ENCODE data around the gene DAPK1.
A peak's percentile ranks its signal among the peaks of the same experiment; 100 is the strongest.

DAPK1 gene

GRCh38 chr9:87497604-87498045, at the start of gene DAPK1:
Gene DAPK1, plus strand, starts transcription at chr9:87497867. Its CDS starts 1,211 bp downstream, at chr9:87499078.
- DNase-seq: peak in 1 of 2 donors; percentile 42

- DNase-seq: no peak
Measured at GRCh38 chr9:87451149-87451548, 46.5 kb upstream of the DAPK1 start.

- DNase-seq: no peak
Measured at GRCh38 chr9:87455407-87455806, 42.3 kb upstream of the DAPK1 start.

GRCh38 chr9:87461256-87461655, 36.4 kb upstream of the DAPK1 start:
- no peak for DNase-seq

GRCh38 chr9:87464110-87464991, 33.3 kb upstream of the DAPK1 start:
- DNase-seq: peak; percentile 18 to 21

GRCh38 chr9:87464992-87465378, 32.7 kb upstream of the DAPK1 start:
- DNase-seq: no peak

- no peak for DNase-seq
Measured at GRCh38 chr9:87465816-87466215, 31.9 kb upstream of the DAPK1 start.

GRCh38 chr9:87467187-87467586, 30.5 kb upstream of the DAPK1 start:
- no peak for DNase-seq

- no peak for DNase-seq
Measured at GRCh38 chr9:87469793-87470465, 27.7 kb upstream of the DAPK1 start.

- no peak for DNase-seq
Measured at GRCh38 chr9:87471746-87472145, 25.9 kb upstream of the DAPK1 start.

GRCh38 chr9:87475463-87475862, 22.2 kb upstream of the DAPK1 start:
- DNase-seq: no peak

- DNase-seq: no peak
Measured at GRCh38 chr9:87478226-87478992, 19.3 kb upstream of the DAPK1 start.

- DNase-seq: peak in 1 of 2 donors; percentile 7
Measured at GRCh38 chr9:87479801-87480201, 17.9 kb upstream of the DAPK1 start.

- DNase-seq: no peak
Measured at GRCh38 chr9:87481890-87482855, 15.5 kb upstream of the DAPK1 start.

GRCh38 chr9:87490225-87490624, 7.4 kb upstream of the DAPK1 start:
- DNase-seq: no peak

GRCh38 chr9:87490907-87491306, 6.8 kb upstream of the DAPK1 start:
- no peak for DNase-seq

GRCh38 chr9:87491523-87491922, 6.1 kb upstream of the DAPK1 start:
- no peak for DNase-seq

GRCh38 chr9:87492642-87493041, 5.0 kb upstream of the DAPK1 start:
- DNase-seq: no peak

- DNase-seq: no peak
Measured at GRCh38 chr9:87494970-87495471, 2.6 kb upstream of the DAPK1 start.

GRCh38 chr9:87497080-87497603, 525 bp upstream of the DAPK1 start:
- DNase-seq: no peak

- DNase-seq: peak in 1 of 2 donors; percentile 25
Measured at GRCh38 chr9:87498046-87498810, 561 bp downstream of the DAPK1 start.

Measured in stimulated activated CD4-positive, alpha-beta T cell treated with anti-CD3 and anti-CD28 coated beads, Interleukin-2, amount 100 ng/mL, for 24 hours (primary cell).